SHP77 treated with DMSO at 0.1 percent for 48 hours (cell line): ENCODE results near the gene CA9.

Source experiments
- DNase-seq: peaks from one replicate; lab custom pipeline; 2025; lab: John Stamatoyannopoulos, UW

CA9 gene

GRCh38 chr9:35651956-35652828, 21.5 kb upstream of the CA9 start:
- DNase-seq = no peak

GRCh38 chr9:35652829-35653209, 20.9 kb upstream of the CA9 start:
- DNase-seq = no peak

- no peak for DNase-seq
Measured at GRCh38 chr9:35653611-35654010, 20.1 kb upstream of the CA9 start.

GRCh38 chr9:35656348-35656747, 17.4 kb upstream of the CA9 start:
- DNase-seq = no peak

- no peak for DNase-seq
Measured at GRCh38 chr9:35656831-35657545, 16.7 kb upstream of the CA9 start.

GRCh38 chr9:35657546-35658136, 16.1 kb upstream of the CA9 start, which contains the start of gene RMRP:
Gene RMRP, minus strand, starts transcription at chr9:35658019.
- DNase-seq = peak; percentile 74

- no peak for DNase-seq
Measured at GRCh38 chr9:35658137-35658967, 15.4 kb upstream of the CA9 start, which contains the start of gene CCDC107. Gene CCDC107, plus strand, starts transcription at chr9:35658292. Its CDS starts 88 bp downstream, at chr9:35658380.

GRCh38 chr9:35658968-35659220, 14.8 kb upstream of the CA9 start:
- no peak for DNase-seq

- no peak for DNase-seq
Measured at GRCh38 chr9:35659340-35659739, 14.4 kb upstream of the CA9 start.

- DNase-seq = no peak
Measured at GRCh38 chr9:35660966-35661415, 12.7 kb upstream of the CA9 start.

- DNase-seq = no peak
Measured at GRCh38 chr9:35661756-35662350, 11.9 kb upstream of the CA9 start.

GRCh38 chr9:35662437-35662836, 11.3 kb upstream of the CA9 start:
- DNase-seq = no peak

- peak; percentile 17 for DNase-seq
Measured at GRCh38 chr9:35664531-35665470, 8.9 kb upstream of the CA9 start, which contains the start of gene ARHGEF39. Gene ARHGEF39, minus strand, starts transcription at chr9:35665195. Its CDS starts 26 bp downstream, at chr9:35665169.

GRCh38 chr9:35665471-35665818, 8.3 kb upstream of the CA9 start:
- DNase-seq = no peak

GRCh38 chr9:35666045-35666444, 7.7 kb upstream of the CA9 start:
- DNase-seq = no peak

GRCh38 chr9:35666549-35666948, 7.2 kb upstream of the CA9 start:
- no peak for DNase-seq

GRCh38 chr9:35667939-35668338, 5.8 kb upstream of the CA9 start:
- DNase-seq = no peak

GRCh38 chr9:35669331-35670145, 4.2 kb upstream of the CA9 start:
- no peak for DNase-seq

- no peak for DNase-seq
Measured at GRCh38 chr9:35674025-35674361, 265 bp downstream of the CA9 start.

GRCh38 chr9:35675204-35675603, 1.5 kb downstream of the CA9 start:
- no peak for DNase-seq
